NCI-H2107 (cell line): ENCODE data around the gene BAZ1B.
A peak's percentile ranks its signal among the peaks of the same experiment; 100 is the strongest.
"Not testable (repeated sequence)": the region's sequence is repeated elsewhere in the genome, so short reads cannot be mapped to it uniquely, and the experiment has no call there.

Experiments used
- DNase-seq: peaks from one replicate; lab custom pipeline; 2025; lab: John Stamatoyannopoulos, UW

The BAZ1B gene

DNA sequence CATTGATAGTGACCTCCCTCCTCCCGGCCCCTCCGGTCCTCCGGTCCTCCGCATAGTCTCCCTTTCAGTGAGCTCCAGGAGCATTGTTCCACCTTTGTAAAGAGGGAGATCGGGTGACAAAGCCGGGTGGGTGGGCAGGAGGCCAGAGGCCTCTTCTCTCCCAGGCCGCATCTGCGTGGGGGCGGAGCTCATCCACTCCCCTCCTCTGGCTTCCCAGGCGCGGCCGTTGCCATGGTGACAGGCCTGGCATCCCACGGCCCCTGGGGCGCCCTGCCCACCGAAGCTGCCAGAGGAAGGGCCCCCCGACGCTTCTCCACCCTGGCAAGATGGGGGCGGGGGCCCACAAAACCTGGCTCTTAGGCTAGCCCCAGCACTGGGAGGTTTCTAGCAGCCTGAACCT is 92.9 kb downstream of the BAZ1B start:
- peak; percentile 80 for DNase-seq

DNA sequence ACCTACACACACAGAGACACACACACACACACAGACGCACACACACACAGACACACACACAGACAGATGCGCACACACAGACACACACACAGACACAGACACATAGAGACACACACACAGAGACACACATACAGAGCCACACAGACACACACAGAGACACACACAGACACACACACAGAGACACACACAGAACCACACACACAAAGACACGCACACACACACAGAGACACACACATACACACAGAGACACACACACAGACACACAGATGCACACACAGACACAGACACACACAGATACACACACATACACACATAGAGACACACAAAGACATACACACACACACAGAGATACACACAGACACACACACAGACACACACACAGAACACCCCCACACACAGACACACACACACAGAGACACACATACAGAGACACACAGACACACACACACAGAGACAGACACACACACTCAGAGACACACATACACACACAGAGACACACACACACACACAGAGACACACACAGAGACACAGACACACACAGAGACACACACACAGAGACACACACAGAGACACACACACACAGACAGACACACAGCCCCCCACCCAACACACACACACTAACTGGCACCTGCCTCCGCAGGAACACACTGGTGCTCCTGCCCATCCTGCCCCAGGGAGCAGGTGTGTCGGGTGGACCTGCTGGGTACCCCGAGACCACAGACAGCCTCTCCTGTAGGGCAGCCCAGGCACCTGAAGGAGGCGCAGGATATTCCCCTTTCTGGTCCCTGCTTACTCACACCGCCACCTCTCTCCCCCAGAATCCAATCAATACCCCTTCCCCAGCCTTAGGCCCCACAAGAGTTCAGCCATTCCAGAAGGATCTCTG is 93.9 kb downstream of the BAZ1B start:
- no peak for DNase-seq

DNA sequence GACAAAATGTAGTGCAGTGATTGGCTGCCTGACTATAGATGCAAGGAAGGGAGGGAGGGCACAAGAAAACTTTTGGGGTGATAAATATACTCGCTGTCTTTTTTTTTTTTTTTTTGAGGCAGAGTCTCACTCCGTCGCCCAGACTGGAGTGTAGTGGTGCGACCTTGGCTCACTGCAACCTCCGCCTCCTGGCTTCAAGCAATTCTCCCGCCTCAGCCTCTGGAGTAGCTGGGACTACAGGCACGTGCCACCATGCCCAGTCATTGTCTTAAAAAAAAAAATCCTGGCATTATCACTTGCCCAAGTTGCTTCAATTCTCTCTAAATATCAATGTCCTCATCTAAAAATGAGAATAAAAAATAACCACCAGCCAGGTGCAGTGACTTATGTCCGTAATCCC is 96.1 kb downstream of the BAZ1B start:
- no peak for DNase-seq

DNA sequence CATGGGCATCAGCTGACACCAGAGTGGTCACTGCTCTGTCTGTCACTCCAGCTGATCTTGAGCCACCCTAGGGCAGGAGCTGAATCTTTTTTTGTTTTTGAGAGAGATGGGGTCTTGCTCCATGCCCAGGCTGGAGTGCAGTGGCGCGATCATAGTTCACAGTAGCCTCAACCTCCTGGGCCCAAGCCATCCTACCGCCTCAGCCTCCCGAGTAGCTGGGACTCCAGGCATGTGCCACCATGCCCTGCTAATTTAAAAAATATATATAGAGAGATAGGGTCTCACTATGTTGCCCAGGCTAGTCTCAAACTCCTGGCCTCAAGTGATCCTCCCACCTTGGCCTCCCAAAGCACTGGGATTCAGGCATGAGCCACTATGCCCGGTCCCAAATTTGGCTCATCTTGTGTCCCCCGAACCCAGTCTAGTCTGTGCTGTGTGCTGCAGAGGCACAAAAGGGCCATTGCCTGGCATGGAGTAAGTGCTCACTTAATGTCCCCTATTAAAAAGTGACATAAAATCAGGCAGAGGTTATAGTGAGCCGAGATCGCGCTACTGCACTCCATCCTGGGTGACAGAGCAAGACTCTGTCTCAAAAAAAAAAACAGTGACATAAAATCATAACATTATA is 96.6 kb downstream of the BAZ1B start:
- no peak for DNase-seq

DNA sequence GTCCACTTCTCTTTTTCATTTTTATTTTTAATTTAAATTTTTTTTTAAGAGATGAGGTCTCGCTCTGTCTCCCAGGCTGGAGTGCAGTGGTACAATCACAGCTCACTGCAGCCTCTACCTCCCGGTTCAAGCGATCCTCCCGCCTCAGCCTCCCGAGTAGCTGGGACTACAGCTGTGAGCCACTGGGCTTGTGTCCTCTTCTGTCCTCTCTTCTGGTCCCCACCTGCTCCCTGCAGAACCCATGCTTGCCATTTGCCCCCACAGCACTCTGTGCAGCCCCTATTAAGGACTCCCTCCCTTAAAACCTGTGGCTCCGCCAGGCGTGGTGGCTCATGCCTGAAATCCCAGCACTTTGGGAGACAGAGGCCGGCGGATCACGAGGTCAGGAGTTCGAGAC is 97.6 kb downstream of the BAZ1B start:
- DNase-seq, result no peak

DNA sequence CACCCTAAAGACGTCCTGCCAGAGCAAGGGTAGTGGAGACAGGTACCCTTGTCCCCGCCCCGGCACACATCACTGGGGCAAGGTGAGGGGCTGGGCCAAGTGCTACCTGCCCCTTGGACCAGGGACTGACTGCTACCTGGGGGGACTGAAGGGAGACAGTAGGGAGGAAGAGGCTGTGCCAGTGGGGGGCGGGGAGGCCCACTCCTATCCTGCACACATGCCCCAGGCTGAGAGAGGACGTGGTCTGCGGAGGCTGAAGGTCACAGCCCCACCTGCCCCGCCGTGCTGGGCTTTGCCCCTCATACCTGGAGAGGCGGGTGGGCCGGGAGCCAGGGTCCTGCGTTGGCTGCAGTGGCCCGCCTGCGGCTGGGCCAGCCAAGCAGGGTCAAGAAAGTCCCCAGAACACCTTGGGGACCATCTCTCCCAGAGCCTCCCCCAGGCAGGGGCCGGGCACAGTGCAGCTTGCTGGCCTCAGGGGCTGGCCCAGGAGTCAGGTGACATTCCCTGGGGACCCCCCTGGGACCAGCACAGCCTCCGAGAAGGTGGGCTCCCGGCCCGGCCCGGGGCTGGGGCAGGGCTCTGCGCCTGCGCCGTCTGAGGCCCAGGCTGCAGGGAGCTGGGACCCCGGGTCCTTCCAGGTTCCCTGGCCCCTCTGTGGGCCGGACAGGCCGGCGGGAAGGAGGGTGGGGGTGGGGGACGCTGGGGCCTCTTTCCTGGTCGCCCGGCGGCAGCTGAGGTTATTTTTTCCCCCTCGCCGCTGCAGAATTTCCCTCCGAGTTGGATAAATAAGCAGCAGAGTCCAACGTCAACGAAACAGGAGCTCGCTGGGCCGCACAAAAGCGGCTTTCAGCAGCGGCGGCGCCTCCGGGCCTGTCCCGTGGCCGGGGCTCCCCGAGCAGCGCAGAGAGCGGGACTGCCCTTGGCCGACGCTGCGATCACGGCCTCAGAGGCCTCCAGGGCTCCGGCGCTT is 98.3 kb downstream of the BAZ1B start:
- no peak for DNase-seq

DNA sequence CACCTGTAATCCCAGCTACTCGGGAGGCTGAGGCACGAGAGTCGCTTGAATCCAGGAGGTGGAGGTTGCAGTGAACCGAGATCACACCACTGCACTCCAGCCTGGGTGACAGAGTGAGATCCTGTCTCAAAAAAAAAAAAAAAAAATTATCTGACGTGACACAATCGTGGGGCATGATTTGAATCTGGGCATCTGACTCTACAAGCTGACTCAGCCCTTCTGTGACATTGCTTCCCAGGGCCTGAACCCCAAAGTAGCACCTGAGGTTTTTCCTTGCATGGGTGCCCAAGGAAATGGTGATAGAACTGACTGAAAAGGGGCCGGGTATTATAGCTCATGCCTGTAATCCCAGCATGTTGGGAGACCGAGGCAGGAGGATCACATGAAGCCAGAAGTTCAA is 101.5 kb downstream of the BAZ1B start:
- DNase-seq, result not testable (repeated sequence)

DNA sequence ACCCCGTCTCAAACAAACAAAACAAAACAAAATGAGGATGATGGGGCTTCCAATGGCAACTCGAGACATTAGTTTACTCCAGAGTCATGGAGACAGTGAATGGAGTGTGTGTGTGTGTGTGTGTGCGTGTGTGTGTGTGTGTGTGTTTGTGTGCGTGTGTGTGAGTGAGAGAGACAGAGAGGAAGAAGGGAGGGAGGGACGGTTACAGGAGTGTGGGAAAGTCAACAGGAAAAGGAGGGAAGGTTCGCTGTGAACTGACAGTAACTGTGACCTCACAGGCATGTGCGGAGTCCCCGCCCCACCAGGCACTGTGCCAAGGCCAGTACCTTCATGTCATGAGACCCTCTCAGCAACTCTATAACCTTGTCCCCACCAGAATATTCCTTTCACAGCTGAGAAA is 102.1 kb downstream of the BAZ1B start:
- DNase-seq, result not testable (repeated sequence)

DNA sequence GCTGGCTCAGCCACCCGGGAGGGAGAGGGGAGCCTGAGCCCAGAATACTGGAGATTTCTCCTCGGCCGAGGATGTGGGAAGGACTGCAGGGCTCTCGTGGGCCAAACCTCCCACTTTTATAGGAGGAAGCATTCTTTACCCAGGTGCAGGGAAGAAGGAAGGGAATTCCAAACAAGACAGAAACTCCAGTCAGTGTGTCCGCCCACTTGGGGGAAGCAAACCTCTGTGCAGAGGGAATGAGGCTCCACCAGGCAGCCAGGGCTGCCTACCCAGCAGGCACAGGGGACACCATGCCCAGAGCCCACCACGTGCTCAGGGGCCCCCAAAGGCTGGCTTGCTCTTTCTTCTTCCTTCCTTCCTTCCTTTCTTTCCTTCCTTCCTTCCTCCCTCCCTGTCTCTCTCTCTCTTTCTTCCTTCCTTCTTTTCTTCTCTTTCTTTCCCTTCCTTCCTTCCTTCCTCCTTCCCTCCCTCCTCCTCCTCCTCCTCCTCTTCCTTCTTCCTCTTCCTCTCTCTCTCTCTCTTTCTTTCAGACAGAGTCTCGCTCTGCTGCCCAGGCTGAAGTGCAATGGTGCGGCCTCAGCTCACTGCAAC is 103.9 kb downstream of the BAZ1B start:
- no peak for DNase-seq

DNA sequence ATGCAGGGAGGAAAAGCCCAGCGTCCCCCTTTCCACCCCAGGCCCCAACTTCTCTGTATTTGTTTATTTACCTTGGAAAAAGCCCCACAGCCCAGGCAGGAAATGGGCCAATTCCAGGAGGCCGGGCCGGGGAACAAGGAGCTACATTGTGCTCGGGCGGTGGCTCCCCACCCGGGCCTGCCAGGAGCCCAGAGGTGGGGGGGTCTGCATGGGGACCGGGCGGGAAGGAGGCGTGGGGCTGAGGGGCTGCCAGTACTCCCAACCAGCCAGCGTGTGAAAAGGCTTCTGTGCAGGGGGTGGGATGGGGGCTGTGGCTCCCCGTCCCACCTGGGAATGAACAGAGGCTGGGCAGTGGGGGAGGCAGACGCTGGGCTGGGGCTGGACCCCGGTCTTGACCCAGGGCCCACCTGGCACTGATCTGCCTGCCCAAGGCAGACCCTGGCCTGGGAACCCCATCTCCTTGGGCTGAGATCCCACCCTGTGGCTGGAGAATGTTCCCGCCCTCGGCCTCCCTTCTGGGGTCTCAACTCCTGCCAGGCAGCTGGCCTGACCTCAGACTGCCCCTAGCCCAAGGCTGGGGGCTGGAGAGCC is 111.5 kb downstream of the BAZ1B start:
- DNase-seq, result not testable (repeated sequence)

DNA sequence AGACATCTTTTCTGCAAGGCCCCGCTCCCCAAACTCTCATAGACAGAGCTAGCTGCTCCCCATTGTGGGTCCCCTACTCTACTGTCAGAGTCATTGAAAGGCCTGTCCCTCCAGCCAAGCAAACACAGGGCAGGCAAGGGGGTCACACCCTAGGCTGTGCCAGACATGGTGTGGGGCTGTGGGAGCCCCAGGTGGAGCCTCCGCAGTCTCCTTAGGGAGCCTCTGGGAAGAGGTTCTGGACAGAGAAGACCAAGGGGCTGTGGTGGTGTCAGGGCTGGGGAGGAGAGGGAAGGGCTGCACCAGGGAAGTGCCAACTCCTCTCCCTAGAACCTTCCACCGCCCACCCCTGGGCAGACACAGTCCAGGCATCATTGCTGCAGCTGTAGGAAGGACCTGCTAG is 117.2 kb downstream of the BAZ1B start:
- not testable (repeated sequence) for DNase-seq

DNA sequence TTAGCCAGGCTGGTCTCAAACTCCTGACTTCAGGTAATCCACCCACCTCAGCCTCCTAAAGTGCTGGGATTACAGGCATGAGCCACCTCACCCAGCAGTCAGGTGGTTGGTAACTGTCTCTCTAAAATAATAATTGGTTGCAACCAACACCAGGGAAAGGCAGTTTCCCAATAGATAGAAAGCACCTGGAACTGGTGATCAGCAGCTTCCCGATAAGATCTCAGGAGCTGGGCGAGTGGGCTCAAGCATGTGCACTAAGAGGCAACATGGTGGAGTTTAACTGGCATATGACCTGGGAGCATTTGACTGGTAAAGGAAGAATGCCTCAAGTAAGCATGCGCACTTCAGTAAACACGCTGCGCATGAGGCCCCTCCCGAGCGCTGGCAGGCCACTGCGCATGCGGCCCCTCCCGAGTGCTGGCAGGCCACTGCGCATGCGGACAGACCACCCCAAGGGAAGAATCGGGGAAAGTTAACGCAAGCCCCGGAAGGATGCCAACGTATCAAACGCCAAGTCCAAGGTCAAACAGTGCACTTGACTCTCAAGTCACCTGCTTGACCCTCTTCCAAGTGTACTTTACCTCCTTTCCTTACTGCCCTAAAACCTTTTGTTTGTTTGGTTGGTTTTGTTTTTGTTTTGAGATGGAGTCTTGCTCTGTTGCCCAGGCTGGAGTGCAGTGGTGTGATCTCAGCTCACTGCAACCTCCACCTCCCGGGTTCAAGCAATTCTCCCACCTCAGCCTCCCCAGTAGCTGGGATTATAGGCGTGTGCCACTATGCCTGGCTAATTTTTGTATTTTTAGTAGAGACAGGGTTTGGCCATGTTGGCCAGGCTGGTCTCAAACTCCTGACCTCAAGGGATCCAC is 122.7 kb downstream of the BAZ1B start:
- DNase-seq, result not testable (repeated sequence)

DNA sequence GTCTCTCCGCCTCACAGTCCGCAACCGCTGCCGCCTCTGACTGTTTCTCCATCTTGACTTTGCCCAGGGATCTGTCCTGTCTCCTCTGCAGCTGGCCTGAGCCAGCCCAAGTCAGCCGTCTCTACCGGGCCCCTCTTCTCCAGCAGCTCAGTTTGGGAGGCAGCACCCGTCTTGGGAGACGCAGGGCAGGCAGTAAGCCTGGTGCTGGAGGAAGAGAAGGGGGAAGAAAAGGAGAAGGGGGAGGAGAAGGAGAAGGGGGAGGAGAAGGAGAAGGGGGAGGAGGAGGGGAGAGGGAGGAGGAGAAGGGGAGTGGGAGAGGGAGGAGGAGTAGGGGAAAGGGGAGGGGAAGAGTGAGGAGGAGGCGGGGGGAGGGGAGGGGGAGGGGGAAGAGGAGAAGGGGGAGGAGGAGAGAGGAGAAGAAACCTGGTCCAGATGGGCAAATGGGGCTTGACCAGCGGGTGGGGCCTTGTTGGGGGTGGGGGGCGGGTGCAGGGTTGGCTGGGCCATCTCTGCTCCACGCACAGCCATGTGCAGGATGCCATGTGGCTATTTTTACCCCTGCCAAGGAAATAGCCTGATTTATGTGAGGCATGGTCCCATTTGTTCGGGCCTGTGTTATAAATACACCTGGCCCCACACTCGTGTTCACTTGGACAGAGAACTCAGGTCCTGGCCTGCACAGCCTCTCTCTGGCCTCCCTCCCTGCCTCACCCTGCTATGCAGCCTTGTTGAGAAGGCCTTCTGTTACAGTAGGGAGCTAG is 124.4 kb downstream of the BAZ1B start:
- DNase-seq, result no peak

DNA sequence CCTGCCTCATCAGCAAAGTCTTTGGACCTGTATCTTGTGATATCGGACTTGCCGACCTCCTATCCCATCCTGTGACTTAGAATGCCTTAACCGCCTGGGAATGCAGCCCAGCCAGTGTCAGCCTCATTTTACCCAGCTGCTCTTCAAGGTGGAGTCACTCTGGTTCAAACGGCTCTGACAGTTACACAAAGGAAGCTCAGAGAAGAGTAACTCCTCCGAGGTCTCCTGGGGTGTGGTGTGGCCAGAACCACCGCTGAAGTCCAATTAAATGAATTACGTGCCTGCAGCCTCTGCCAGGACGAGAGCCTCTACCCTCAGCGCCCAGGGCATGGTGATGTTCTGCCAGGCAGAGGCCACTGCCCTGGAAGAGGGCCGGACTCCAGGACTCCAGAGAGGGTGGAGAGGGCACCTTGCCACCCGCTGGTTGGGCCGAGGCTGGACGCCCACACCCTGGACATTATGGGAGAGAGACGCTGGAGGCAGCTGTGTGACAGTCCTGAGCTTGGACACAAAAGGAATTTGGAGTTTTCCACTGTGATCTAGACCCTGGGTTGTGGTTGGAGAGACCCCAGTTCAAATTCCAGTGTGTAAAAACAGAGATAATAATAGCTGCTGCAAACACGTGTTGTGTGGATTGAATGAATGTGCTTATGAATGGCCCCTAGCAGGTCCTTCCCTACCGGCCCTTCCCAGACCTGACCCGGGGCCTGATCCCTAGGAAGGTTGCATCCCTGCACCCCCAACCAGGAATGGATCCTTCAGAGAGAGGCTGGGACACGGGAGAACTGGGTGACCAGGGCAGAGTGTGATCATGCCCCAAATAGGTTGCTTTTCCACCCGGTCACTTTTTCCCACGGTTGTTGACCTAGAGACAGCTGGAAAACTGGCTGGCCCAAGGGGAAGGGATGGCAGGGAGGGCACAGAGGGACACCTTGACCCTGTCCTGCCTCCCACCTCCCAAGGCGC is 126.3 kb downstream of the BAZ1B start:
- DNase-seq, result no peak

DNA sequence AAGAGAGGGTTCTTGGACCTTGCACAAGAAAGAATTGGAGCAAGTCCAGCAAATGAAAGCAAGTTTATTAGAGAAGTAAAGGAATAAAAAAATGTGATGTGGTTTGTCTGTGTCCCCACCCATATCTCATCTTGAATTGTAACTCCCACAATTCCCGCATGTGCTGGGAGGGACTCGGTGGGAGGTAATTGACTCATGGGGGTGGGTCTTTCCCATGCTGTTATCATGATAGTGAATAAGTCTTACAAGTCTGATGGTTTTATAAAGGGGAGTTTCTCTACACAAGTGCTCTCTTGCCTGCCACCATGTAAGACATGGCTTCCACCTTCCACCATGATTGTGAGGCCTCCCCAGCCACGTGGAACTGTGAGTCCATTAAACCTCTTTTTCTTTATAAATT is 127.7 kb downstream of the BAZ1B start:
- no peak for DNase-seq

DNA sequence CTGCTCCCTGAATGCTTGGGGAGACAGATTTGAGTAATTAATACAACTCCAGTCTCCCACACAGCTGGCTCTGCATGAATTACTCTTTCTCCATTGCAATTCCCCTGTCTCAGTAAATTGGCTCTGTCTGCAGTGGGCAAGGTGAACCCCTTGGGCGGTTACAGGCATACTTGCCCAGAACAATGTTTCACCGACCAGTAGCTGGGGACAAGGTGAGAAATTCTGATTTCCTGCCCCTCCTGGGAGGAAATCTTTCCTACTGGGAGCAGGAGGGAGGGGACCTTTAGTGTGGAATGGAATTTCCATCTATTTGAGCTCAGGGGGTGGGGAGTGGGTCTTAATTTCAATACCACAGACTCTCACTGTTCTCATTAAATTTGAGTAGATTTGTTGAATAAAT is 130.7 kb downstream of the BAZ1B start:
- no peak for DNase-seq
